ENCODE data around the gene ERVFRD-1. TPM values are rescaled to one million over a fixed set of nuclear protein-coding genes. Genes with fewer than 3 reads are reported as not detected.

The ERVFRD-1 gene
- polyA plus RNA-seq, 3 donors, result 0.05 to 0.06 TPM; not detected in 1

DNA sequence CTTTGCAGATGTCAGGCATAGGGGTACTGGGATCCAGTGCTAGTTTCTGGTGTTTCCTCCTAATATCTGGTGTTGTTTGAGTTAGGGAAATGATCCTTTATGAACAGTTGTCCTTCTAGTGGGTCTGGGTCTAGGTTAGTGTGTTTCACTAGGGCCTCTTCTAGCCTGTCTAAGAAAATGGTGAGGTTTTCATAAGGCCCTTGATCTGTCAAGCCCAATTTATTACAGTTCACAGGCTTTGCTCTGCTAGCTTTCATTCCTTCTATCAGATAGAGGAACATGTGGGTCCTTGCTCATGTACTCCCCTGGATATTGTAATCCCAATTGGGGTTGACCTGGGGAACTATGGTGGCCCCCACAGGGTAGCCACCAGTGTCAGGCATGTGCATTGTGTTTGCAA is 2.8 kb downstream of the ERVFRD-1 start:
- Histone ChIP-seq H3K4me3 (replicated peaks in 1 of 3; ENCODE audit: low read depth in 2 of 3, low read length in 3 of 3) (no peak overlapping the region), H3K36me3 (replicated peaks in 1 of 2; ENCODE audit: control insufficient read depth in 1 of 2, insufficient read depth in 2 of 2, low read length in 2 of 2) (no peaks in the 10 kb centered on the region), H3K27me3 (ENCODE audit: control insufficient read depth in 2 of 2, insufficient read depth in 2 of 2, low read length in 2 of 2) (no peaks in the 10 kb centered on the region), H3K9ac (ENCODE audit: insufficient read depth, low read length, poor library complexity, severe bottlenecking) (no peak overlapping the region), H2AFZ (ENCODE audit: insufficient read depth, low read depth, low read length, poor library complexity, severe bottlenecking) (no peak overlapping the region), H3K4me1 (ENCODE audit: control insufficient read depth in 1 of 2, insufficient read depth in 2 of 2, low read length in 2 of 2) (peaks cover 8 to 12% of the 10 kb centered on the region in 2 donors), H3K79me2 (ENCODE audit: insufficient read depth, low read length) (peaks cover 85% of the 10 kb centered on the region), H3K27ac (ENCODE audit: low read depth in 1 of 2, low read length in 2 of 2) (no peak overlapping the region), H4K20me1 (ENCODE audit: insufficient read depth, low read length) (peaks cover 74% of the 10 kb centered on the region), H3K4me2 (replicated peaks; ENCODE audit: extremely low read depth, low read length, poor library complexity, severe bottlenecking) (no peak overlapping the region), H3K9me3 (replicated peaks in 1 of 2; ENCODE audit: control insufficient read depth in 1 of 2, insufficient read depth in 1 of 2, low read length in 2 of 2) (no peaks in the 10 kb centered on the region)
- Mint-ChIP-seq H3K27me3 (ENCODE audit: low read depth in 3 of 3) (peaks cover 0 to 2% (median 2%) of the 10 kb centered on the region in 3 donors), H3K27ac (peak overlapping the region in 1 of 7 donors; percentile 7), H3K36me3 (peaks cover 0 to 4% of the 10 kb centered on the region in 2 donors), H3K4me3 (no peak overlapping the region), H3K9me3 (peaks cover 0 to 2% (median 0%) of the 10 kb centered on the region in 7 donors), H3K4me1 (peaks cover 22% of the 10 kb centered on the region)
- TF ChIP-seq CTCF (IDR thresholded peaks at IDR 0.05), result no peak
- DNase-seq, result no peak
- intact Hi-C loops (cut with micrococcal nuclease), result no loop called here

DNA sequence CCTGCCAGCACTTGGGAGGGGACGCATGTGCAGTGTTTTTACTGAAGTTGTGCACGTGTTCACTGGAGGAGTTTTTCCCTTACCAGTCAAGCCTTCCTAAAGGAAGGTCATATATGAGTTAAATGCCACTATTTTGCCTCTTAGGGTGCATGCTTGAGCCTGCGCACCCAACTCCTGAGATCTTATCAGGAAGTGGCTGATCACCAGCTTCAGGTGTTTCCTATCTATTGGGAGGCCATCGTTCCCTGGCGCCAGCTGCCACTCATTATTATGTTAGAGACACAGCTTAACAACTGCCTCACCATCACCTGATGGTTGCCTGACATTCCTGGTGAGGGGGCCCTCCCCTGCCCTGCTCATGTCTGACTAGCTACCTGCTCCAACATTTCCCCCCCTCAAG is 8.5 kb downstream of the ERVFRD-1 start:
- Histone ChIP-seq H2AFZ (ENCODE audit: insufficient read depth, low read depth, low read length, poor library complexity, severe bottlenecking) (no peak overlapping the region), H3K27me3 (ENCODE audit: control insufficient read depth in 2 of 2, insufficient read depth in 2 of 2, low read length in 2 of 2) (no peaks in the 10 kb centered on the region), H3K9me3 (replicated peaks in 1 of 2; ENCODE audit: control insufficient read depth in 1 of 2, insufficient read depth in 1 of 2, low read length in 2 of 2) (peaks cover 0 to 9% of the 10 kb centered on the region in 2 donors), H3K4me1 (ENCODE audit: control insufficient read depth in 1 of 2, insufficient read depth in 2 of 2, low read length in 2 of 2) (no peaks in the 10 kb centered on the region), H3K79me2 (ENCODE audit: insufficient read depth, low read length) (peaks cover 99% of the 10 kb centered on the region), H3K4me2 (replicated peaks; ENCODE audit: extremely low read depth, low read length, poor library complexity, severe bottlenecking) (no peak overlapping the region), H3K9ac (ENCODE audit: insufficient read depth, low read length, poor library complexity, severe bottlenecking) (no peak overlapping the region), H3K4me3 (replicated peaks in 1 of 3; ENCODE audit: low read depth in 2 of 3, low read length in 3 of 3) (no peak overlapping the region), H3K36me3 (replicated peaks in 1 of 2; ENCODE audit: control insufficient read depth in 1 of 2, insufficient read depth in 2 of 2, low read length in 2 of 2) (no peaks in the 10 kb centered on the region), H3K27ac (ENCODE audit: low read depth in 1 of 2, low read length in 2 of 2) (no peak overlapping the region), H4K20me1 (ENCODE audit: insufficient read depth, low read length) (peaks cover 51% of the 10 kb centered on the region)
- no peak overlapping the region for H3K4me3 Mint-ChIP-seq
- no peak overlapping the region for H3K27ac Mint-ChIP-seq
- peaks cover 7% of the 10 kb centered on the region for H3K4me1 Mint-ChIP-seq
- TF ChIP-seq CTCF (IDR thresholded peaks at IDR 0.05), result no peak
- no peak for DNase-seq
- WGBS (ENCODE audit: insufficient coverage), result 71% methylated on average over 3 of the region's 5 CpGs
- intact Hi-C loops (cut with micrococcal nuclease), result no loop called here
- peaks cover 0 to 2% (median 0%) of the 10 kb centered on the region in 3 donors for H3K27me3 Mint-ChIP-seq (ENCODE audit: low read depth in 3 of 3)
- H3K36me3 Mint-ChIP-seq, result peaks cover 18 to 19% of the 10 kb centered on the region in 2 donors
- H3K9me3 Mint-ChIP-seq, result peaks cover 4 to 14% (median 7%) of the 10 kb centered on the region in 7 donors

All from CD14-positive monocyte (primary cell).